ENCODE measurements around the gene NR5A2.

NR5A2 gene

DNA sequence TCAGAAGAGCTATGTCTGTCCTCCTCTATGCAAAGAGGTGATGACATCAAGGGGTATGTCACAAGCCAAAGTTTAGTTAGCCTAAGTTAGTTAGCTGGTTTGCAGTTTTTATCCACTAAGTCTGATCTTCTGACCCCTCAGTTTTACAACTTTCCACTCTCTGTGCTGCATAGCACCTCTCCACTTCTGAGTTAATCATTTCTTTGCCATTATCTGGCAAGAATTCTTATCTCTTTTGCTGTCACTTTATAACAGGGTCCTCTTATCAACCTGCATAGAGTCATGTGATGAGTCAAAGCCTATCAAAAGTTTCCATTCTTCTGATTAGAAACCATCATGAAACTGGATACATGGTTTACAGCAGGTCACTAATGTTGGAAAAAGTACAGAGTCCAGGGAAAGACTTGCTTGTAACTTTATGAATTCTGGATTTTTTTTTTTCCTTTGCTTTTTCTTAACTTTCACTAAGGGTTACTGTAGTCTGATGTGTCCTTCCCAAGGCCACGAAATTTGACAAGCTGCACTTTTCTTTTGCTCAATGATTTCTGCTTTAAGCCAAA is at the start of gene NR5A2:
Gene NR5A2, plus strand, starts transcription at position 447 of the 560 bp plus-strand sequence. CDS start 138 bp downstream, outside the sequence.
- no peak for DNase-seq

DNA sequence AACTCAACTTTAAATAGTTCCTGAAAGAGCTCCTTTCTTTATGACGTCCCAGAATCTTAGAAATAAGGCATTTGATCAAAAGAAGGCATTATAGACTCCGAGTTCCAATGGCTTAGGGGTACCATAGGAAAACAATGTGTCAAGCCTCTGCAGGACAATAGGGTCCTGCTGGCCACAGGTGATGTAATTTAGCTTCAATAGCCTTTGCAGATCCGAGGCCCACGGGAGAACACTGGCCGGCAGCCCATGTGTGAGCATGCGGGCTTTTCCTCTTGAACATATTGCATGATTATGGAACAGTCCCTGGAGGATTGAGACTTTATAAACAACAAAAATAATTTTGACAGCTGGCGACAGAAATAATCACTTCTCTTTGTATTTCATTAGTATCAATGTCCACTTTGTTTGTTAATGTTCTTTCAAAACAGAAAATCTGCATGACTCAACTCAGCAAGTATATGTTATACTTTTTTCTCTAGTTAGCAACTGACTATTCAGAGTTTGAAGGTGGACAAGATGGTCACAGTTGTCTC is 49.0 kb upstream of the NR5A2 start:
- no peak for DNase-seq

DNA sequence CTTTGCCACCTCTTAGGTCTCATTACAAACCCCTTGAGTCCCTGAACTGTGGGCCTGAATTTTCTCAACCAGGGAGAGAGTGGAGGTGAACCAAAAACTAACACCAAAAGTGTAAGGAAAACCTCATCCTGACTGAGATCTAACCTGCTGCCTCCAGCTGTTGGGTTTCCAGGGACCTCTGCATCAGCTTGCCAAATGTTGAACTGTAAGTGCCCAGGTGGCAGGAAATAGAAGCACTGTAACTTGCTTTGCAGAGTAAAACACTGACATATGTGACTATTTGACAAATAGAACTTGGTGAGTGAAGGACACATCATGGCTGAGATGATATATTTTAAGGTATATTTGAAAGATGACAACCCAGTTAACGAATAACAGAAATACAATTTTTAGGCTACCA is 48.4 kb upstream of the NR5A2 start:
- DNase-seq: no peak

DNA sequence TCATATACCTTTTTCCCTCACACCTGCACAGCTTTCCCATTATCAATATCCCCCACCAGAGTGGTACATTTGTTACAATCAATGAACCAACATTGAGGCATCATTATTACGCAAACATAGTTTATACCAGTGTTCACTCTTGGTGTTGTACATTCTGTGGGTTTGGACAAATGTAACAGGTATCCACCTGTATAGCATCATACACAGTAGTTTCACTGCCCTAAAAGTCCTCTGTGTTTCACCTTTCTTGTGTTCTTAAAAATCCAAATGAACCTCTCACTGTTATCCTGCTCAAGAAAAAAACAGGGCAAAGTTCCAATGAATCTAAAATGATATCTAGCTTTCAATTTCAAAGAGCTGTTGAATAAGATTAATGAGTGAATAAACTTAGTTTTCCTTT is 45.9 kb upstream of the NR5A2 start:
- DNase-seq: no peak

DNA sequence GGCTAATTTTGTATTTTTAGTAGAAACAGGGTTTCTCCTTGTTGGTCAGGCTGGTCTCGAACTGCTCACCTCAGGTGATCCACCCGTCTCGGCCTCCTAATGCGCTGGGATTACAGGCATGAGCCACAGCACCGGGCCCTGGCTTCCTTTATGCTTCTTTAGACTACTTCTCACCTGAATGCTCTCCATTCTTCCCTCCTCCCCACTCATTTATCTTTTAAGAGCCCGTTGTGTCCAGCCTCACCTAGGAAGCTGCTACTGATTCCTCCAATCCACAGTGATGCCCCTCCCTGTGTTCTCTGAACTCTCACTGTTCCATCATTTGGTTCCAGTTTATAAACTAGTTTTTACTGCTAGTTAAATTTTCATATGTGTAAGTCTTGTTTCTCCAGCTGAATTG is 44.9 kb upstream of the NR5A2 start:
- DNase-seq: no peak

DNA sequence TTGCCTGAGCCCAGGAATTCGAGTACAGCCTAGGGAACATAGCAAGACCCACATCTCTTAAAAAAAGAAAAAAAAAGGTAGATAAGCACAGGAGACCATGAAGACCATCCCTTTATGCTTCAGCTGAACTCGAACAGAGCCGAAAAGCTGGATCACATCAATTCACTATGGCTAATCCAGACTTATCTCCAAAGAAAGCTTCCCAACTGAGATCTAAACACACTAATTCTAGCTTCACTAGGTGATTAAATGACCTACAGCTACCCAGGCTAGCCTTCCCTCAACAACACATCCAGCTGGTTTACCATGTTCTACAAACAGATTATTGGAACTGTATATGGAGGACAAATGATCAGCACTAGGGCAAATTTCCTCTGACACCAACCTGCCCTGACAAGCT is 44.0 kb upstream of the NR5A2 start:
- no peak for DNase-seq

DNA sequence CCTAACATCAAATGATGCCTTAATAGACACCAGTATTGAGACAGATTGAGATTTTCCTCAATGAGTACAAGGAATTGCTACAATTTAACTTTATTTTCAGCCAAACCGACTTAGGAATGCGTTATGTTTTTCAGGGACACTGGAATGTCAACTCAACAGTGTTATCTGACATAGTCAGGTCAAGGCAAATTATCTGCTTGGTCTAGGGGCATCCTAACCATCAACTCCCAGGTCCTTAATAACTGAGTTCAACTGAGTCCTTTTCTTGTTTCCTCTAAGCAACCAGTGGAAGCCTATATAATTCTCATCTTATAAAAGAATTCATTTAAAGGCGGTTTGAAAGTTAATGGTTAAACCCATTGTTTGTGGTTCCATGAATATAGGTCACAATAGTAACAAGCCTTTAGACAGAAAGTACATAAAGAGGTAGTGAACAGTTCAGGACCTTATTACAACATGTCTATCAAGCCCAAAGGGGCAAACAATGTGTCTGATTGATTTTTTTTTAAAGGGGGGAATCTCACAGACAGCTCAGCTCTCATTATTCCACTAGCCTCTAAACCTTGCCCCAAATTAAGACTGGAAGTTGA is 32.3 kb upstream of the NR5A2 start:
- no peak for DNase-seq

DNA sequence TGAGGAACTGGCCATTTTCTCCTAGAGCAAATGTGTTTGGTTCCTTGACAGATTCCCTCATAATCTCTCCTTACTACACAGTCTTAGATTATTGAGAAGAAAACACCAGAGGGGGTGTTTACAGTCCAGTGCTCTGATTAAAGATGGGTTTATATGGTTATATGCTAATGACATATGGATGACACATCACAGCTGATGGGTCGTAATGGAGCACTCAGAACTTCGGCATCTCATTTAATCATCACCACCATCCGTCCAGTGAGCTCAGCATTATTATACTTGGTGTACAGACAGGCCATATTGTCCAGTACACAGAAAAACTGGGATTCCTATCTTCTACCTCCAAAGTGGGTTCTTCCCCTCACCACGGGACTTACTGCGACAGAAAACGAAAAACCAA is 22.3 kb upstream of the NR5A2 start:
- DNase-seq: no peak

DNA sequence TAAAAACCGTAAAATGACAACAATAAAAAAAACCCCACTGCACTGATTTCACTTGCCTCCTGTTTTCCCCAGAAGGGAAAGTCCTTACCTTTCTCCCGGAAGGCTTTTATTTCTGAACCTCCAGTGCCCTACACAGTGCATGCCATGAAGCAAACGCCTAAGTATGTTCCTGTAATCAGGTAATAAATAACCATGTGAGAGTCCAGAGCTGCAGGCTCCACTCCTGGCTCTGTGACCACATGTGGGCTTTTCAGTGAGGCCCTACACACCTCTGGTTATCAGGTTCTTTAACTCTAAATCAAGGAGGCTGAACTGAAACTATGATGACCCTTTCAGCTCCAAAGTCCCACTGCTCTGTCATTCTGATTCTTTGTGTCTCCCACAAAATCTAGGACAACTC is 20.8 kb upstream of the NR5A2 start:
- no peak for DNase-seq

DNA sequence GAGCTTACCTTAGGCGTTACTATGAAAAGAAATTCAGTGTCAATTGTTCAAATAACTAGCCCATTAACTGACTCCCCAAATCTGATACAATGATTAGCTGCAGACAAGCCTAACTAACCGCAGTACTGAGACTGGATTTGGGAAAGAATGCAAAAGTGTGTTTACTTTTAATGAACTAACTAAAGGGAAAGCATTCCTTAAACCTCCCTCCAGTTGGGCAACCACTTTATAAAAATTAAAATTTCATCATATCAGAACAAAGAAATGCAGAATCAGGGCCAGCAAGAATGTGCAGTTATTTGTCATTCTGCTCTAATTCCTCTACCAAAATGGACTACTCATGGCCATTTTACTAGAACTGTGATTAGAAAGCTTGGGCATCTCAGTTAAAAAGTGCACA is 11.7 kb upstream of the NR5A2 start:
- no peak for DNase-seq

DNA sequence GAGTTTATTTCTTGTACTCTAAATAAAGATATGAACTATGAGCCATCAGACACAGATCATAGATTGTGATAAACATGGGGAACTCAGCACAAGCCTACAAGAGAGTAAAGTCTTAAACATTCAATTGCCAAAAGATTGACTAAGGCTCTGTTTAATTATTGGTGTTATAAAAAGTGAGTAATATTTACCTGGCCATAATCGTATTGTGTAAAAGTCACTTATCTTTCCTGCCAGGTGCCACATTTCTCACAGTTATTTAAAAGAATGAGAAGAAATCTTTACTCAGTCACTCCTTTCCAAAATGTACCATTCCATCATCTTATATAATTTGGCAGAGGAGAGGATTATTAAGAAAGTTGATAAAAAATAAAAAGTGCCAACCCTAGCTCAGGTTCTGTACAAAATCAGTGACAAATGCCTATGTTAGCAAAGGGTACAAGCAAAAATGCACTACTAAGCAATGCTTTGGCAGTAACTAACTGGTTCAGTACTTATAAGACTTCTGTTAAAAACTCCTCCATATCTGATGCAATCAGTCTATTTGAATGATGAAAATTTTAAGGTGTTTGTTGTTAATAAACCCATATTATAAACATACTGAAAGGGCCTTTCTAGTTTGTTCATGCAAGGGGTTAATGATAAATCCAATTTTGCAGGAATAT is 5.8 kb upstream of the NR5A2 start:
- DNase-seq: no peak

DNA sequence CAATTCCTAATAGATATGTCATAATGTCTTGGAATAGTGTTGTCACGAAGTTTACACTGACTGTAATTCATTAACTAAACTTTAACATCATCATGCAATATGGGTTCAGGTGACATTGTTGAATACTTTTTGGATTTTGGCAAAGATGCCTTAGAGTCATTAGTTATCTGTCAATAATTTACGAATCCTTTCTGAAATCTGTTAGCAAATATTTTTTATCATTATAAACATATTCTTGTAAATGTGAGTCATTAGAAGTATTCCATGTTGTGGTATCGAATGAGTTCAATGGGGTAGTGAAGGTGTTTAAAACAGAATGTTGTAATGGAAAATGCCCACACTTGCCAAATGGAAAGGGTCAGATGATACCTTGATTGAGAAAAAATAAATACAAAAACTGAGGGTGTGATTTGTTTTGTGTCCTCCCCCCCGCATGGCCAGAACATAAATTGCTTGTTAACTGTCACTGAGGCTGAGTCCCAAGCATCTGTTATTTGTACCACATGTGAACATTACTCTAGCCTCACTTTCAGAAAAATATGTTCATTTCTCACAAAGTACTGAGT is 5.2 kb upstream of the NR5A2 start:
- no peak for DNase-seq

DNA sequence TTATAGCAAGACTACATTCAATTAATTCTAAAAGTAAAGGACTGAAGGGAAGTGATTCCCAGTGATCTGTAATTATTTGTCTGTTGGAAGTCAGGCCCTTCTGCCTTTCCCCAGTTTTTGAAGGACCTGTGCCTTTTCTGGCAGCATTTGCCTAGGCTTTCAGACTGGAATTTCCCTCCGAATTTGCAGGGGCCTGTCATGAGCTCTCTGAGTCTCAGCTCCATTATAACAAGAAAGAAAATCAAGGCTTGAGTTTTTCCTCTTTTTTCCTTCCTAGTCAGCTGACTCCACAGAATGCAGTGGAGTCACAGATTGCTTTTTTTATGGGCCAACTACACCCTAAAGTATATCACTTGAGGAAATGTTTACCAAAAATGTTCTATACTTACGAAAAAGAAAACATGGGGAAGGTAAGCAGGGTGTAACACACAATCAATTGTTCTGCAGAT is 1.1 kb downstream of the NR5A2 start:
- DNase-seq: no peak

DNA sequence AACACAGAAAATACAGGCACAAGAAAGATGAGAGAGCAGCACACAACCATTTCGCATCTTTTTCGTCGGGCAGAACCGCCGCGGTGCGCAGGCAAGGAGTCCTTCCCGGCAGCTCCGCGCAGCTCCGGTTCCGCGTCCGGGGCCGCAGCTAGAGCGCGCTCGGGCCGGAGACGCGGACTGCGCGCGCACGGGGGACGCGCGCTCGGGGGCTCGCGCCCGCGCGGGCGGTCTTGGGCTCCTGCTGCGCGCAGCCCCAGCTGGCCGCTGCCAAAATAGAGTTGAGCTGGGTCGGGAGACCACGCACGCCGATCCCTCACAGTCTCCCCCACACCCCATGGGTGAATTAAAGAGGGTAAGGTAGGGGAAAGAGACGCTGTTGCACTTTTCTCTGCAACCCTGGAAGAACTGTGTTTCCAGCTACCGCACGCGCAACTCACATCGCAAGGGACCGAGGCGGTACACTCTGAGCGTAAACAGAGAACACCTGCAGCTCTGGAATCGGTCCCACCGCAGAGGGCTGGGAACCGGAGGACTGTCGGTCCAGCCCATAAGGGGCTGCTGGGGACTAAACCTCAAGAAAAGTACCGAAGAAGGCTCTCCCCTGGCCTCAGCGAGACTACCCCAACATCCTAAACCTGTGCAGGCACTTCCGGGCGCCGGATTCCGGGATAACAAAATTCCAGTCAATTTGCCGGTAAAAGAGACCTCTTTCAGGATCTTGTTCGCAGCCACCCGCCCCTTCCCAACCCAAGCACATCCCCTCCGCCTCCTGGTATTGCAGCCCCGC is 1.7 kb downstream of the NR5A2 start:
- no peak for DNase-seq

DNA sequence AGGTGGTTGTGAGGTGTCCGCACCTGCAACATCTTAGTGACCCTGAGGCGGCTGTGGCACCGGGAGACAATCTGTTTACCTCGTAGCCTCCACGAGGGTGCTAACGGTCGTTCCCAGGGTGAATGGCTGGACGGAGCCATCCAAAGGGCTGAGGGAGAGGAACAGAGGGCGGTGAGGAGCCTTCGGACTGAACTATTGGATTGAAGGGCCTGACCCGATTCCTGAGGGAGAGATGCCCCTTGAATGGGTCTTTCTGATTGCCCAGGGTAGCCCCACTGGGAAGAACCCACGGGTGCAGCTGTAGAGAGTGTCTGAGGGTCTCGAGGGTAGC is 2.3 kb downstream of the NR5A2 start:
- DNase-seq: no peak

DNA sequence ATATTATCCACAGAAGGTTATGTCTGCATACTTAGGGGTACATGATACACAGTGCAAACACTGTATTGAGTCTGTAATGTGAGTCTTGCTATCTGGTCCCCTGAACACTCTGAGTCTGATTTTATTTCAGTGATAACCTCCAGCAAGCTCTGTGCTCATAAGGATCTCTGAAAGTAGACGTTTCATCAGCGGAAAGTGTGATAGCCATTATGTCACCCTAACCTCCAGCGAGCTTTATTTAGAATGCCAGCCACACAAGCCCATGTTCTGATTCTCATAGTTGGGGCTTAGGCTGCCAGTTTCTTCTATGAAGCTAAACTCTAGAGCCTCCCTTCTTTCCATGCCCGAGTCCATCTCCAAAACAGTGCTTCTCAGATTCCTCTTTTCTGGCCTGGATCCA is 3.3 kb downstream of the NR5A2 start:
- DNase-seq: no peak

DNA sequence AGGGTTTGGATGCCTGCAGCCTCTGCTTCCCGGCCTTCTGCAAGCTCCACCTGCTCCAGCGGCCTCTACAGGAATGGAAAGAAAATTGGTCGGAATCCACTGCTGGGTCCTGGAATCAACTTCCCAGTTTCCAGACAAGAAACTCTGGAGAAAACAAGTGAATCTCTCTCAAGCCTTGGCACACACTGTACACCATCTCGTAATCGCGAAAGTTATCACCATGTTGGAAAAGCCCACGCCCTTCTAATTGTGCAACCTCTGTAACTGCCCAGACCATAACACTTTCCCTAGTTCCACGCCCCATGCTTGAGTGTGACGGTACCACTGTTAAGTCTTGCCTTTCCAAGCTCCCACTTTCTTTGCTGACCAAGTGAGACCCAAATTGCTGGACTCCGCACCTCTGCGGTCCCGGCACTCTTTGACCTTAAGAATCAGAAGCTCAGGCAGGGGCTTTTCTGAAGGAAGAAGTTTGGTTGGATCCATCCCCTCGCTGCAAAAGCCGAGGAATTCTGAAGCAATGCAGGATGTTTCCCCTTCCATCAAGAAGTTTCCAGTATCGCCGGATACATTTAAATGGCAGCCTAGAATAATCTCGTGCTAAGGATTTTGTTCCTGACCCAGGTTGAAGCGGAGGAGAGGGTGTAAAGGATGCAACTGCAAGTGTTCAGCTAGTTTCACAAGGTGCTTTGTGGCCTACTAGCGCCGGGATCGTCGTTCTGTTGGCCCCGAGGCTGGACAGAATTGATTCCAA is 6.2 kb downstream of the NR5A2 start:
- no peak for DNase-seq

DNA sequence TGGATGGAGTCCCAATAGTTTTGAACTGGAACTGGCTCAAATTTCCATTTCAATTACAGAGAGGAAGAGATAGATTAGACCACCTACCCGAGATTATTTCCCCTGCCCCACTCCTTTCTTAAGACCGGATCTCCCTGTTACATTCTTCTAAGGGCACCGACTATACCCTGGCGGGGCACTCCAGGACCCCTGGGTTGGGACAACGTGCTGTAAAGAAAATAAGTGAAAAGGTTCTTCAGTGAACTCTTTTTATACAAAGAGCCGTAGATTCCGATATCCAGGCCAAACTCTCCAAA is 6.7 kb downstream of the NR5A2 start:
- no peak for DNase-seq

DNA sequence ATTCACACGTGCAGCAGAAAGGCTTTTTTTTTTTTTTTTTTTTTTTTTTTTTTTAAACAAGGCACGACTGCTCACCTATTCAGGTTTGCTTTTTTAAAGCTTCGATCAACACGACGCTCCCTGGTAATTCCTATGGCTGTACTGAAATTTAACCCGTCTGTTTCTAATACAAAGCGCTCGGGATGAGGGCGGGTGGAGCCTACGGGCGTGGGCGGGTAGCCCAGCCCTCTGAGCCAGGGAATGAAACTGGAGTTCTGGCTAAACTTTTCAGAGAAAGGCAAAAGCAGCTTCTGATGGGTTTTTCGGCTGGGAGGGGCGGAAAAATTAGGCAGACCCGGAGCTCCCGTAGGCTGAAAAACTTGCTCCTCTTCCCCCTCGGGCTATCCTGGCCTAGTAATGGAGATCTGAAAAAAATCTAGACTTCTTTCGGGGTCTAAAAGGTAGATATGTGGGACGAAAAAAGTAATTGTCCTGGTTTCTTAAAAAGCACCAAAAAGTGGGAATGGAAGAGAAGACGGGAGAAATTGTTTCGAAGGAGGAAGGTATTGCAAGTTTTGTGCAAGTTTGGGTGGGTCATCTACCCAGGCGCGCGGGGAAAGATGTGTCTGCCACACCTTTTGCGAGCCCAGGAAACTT is 7.4 kb downstream of the NR5A2 start:
- no peak for DNase-seq

DNA sequence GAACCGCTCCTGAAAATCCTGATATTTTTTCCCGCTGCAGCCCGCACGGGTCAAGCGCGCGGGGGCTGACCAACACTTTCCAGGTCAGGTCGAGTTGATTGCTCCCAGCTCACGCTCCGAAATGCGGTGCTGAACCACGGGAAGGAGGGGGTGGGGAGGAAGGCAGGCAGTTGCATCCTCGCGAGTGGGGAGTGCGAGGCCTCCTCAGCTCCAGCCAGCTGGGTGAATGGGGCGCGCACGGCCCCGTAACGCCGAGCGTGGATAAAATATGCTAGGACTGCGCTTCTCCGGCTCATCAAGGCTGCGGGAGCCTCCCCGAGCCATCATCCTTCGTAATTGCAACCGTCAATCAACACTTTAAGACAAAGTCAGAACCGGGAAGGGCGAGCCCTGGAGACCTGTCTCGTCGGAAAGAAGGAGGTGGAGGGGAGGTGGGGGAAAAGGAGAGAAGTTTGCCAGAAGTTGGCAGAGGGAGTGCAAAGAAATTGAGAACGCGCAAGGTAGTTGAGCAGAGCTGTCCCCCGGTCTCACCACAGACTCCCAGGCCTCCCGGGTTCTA is 8.0 kb downstream of the NR5A2 start:
- no peak for DNase-seq

DNA sequence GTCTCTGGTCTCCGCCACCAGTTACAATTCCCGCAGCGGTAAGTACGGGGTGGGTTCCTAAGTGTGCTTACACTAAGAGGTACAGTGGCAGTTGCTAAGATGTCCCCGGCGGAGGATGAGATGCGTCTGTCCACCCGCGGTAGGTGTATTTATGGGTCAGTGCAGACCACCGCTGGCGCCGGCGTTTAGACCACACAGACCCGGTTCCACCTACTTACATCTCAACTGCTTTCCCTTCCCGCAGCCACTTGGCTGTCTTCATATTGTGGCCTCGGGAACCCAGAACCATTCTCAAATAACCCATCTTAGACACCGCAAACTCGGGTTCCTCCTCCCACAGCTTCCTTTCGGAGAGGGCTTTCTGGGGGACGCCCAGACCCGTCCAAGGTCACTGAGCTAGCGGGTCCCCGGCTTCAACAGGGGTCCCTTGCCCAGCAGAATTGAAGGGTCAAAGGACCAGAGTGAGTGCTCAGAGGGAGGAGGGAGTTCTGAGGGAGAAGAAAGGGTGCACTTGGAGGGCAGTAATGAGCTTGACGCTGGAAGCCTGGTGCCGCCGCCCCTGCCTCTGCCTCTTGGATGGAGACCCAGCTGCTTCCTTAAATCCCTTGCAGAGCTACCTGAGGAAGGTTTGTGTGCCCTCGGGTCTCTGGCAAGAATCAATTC is 8.6 kb downstream of the NR5A2 start:
- no peak for DNase-seq

Measured in CD4-positive, alpha-beta T cell treated with Interleukin-4 for 4 hours (primary cell).